LoVo (cell line): ENCODE data around the gene SLC4A1.
"Not testable (repeated sequence)": the region's sequence is repeated elsewhere in the genome, so short reads cannot be mapped to it uniquely, and the experiment has no call there.

Source experiments
- DNase-seq: peaks from one replicate; pipeline ENCODE4 v3.0.0-alpha.2; 2016; ENCODE audit warnings: low spot score

The SLC4A1 gene

GRCh38 chr17:44256671-44257070 lies 11.3 kb downstream of the SLC4A1 start:
- no peak for DNase-seq

GRCh38 chr17:44255915-44256314 lies 12.0 kb downstream of the SLC4A1 start:
- no peak for DNase-seq

GRCh38 chr17:44254361-44255095 lies 13.4 kb downstream of the SLC4A1 start:
- DNase-seq, result no peak

- DNase-seq, result no peak
Measured at GRCh38 chr17:44253006-44253405, 14.9 kb downstream of the SLC4A1 start.

GRCh38 chr17:44251062-44251461 lies 16.9 kb downstream of the SLC4A1 start:
- DNase-seq, result no peak

GRCh38 chr17:44249501-44250246 lies 18.3 kb downstream of the SLC4A1 start:
- DNase-seq, result no peak

GRCh38 chr17:44247876-44248736 lies 19.8 kb downstream of the SLC4A1 start:
- DNase-seq, result no peak

GRCh38 chr17:44247440-44247841 lies 20.5 kb downstream of the SLC4A1 start:
- DNase-seq, result no peak

- DNase-seq, result no peak
Measured at GRCh38 chr17:44241106-44241624, 26.8 kb downstream of the SLC4A1 start.

- not testable (repeated sequence) for DNase-seq
Measured at GRCh38 chr17:44237886-44238285, 30.0 kb downstream of the SLC4A1 start.

GRCh38 chr17:44236444-44236991 lies 31.4 kb downstream of the SLC4A1 start:
- DNase-seq, result no peak

GRCh38 chr17:44235583-44235936 lies 32.4 kb downstream of the SLC4A1 start:
- no peak for DNase-seq

- no peak for DNase-seq
Measured at GRCh38 chr17:44233582-44233981, 34.4 kb downstream of the SLC4A1 start.

GRCh38 chr17:44232061-44232460 lies 35.9 kb downstream of the SLC4A1 start:
- DNase-seq, result no peak

GRCh38 chr17:44230140-44230539 lies 37.8 kb downstream of the SLC4A1 start:
- DNase-seq, result no peak

GRCh38 chr17:44229090-44229489 lies 38.8 kb downstream of the SLC4A1 start:
- DNase-seq, result no peak

- no peak for DNase-seq
Measured at GRCh38 chr17:44223541-44224071, 44.3 kb downstream of the SLC4A1 start.

GRCh38 chr17:44222112-44222869 lies 45.6 kb downstream of the SLC4A1 start:
- DNase-seq, result no peak

- DNase-seq, result no peak
Measured at GRCh38 chr17:44221862-44222111, 46.1 kb downstream of the SLC4A1 start.

- peak; percentile 82 for DNase-seq
Measured at GRCh38 chr17:44221084-44221861, 46.7 kb downstream of the SLC4A1 start.
